Fibroblast of skin of right quadriceps (primary cell): ENCODE results near the gene ZNF672.
"Not testable (repeated sequence)": the region's sequence is repeated elsewhere in the genome, so short reads cannot be mapped to it uniquely, and the experiment has no call there.

ENCODE experiments used
- DNase-seq: peaks from one replicate; pipeline ENCODE4 v3.0.0-alpha.2; 2013

Gene ZNF672

GRCh38 chr1:248857201-248857600 lies 19.2 kb downstream of the ZNF672 start:
- no peak for DNase-seq

DNA sequence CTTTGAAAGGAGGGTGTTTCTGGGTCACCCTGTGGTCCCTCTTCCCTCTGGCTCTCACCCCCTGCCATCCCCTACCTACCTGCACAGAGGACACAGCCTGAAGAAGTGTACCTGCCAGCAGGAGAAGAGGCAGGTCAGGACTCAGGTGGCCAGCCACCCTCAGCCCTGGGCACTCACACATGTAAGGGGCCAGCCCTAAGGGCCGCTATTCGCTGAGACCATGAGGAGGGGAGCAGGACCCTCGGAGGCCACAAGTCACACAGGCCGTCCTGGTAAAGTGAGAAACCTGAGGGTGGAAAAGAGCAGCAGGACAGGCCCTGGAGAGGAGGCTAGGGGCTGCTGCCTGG lies 19.7 kb downstream of the ZNF672 start:
- DNase-seq: no peak

DNA sequence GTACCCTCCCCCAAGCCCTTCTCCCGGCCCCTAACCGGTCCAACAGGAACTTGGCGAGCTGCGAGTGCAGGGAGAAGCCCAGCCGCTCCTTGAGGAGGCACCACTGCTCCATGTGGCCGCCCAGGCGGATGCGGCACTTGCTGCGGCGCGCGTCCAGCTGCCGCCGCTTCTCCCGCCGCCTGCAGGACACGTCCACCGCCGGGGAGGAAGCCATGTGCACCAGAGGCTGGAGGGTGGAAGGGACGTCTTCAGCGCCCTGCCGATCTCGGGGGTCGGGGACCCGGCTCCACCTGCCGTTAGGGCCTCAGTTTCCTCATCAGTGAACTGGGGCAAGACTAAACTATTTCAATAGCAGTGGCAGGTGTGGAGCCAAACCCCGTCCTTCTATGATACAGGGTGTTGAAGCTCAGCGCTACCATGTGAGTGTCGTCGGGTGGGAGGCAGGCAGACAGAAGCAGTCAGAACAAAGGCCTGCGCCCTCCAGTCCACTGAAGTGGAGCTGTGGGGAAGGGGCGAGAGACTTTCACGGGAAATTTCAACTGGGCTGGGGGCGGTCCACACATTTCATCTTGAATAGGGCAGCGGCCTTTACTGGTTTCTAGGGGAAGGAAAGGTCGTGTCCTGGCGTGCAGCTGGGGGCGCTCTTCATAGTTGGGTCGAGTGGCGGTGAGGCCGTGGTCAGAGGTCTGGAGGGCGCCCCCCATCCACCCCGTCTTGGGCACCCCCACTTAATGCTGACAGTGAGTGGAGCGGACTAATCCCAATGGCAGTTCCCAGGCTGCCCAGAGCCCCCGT lies 20.3 kb downstream of the ZNF672 start:
- DNase-seq: peak; percentile 62

DNA sequence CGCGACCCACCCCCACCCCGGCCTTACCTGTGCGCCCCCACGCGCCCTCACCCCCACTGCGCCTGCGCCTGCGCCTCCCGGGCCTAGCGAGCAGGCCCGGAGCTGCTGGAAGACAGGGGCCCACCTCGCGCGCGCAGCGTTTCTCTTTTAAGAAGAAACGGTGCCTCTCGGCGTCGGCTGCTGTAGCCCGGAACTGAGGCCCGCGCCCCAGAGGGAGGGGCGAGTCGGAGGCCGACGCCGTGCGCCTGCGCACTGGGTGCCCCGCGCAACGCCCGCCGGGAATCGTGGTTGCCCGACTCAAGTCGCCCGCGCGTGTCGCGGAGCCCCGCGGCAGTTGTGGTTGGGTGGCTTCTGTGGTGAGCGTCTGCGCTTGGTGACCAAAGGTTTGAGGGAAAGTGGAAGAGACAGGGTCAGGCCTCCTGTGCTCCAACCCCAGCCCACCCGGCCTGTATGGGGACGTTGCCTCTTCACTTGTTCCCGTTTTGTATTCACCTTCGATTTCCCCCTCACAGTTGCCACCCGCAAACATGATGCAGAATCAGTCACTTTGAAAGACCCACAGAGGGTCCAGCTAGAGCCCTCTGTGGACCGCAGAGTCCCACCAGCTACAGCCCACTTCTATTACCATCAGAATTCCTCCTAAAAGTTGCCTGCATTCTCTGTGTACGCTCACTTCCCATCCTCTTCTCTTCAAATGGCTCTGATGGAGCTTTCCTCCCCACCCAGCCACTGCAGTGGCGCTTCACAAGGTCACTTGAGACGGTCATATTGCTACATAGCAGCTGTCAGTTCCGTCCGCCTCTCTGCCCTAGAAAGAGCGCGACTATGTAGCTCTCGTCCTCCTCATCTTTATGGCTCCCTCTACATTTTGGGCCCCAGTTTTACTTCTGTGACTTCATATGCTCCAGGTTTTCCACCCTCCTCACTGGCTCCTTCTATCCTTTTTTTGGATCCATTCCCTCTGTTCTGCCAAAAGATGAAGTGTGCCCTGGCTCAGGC lies 21.2 kb downstream of the ZNF672 start, which contains the start of gene ZNF692:
Gene ZNF692, minus strand, starts transcription at position 195 of the 999 bp plus-strand sequence. CDS start 776 bp downstream, outside the sequence.
- DNase-seq: peak; percentile 97

- no peak for DNase-seq
Observed at GRCh38 chr1:248860007-248860406, 22.0 kb downstream of the ZNF672 start.

GRCh38 chr1:248861616-248862015 lies 23.6 kb downstream of the ZNF672 start:
- no peak for DNase-seq

DNA sequence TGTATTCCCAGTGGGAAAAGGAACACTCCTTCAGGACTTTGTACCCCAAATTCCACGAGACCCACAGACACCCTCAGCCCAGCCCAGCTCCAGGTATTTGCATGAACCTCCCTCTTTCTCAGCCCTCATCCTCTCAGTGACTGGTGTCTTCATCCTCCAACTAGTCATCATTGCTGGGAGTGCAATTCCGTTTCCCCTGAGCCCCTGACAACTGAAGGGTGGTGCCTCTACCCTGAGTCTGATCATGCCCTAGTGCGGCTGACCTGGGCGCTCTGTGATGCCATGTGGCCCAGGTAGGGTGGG lies 24.6 kb downstream of the ZNF672 start:
- no peak for DNase-seq

- DNase-seq: peak; percentile 66
Observed at GRCh38 chr1:248862998-248863881, 25.2 kb downstream of the ZNF672 start.

DNA sequence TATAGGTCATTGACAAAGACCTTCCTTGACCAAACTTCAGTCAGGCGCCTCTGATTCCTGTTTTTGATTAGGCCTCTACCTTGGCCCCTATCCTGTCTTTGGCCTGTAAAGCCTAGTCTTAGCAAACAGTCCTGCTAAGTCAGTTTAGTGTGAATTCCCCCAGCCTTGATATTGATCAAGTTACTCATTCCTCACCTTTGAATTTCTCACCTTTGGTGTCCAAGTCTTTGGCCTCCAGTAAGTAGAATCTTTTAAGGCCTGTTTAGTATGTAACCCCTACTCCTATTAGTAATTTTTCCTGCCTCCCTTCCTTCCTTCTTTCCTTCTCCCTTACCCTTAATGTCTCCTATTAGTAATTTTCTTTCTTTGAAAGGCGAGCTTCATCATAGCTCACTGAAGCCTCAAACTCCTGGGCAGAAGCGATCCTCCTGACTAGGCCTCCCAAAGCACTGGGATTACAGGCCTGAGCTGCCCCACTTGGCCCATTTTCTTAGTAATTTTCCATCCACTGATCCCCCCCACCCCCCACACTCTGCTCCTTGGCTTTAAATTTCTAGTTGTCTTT lies 33.9 kb downstream of the ZNF672 start:
- no peak for DNase-seq

DNA sequence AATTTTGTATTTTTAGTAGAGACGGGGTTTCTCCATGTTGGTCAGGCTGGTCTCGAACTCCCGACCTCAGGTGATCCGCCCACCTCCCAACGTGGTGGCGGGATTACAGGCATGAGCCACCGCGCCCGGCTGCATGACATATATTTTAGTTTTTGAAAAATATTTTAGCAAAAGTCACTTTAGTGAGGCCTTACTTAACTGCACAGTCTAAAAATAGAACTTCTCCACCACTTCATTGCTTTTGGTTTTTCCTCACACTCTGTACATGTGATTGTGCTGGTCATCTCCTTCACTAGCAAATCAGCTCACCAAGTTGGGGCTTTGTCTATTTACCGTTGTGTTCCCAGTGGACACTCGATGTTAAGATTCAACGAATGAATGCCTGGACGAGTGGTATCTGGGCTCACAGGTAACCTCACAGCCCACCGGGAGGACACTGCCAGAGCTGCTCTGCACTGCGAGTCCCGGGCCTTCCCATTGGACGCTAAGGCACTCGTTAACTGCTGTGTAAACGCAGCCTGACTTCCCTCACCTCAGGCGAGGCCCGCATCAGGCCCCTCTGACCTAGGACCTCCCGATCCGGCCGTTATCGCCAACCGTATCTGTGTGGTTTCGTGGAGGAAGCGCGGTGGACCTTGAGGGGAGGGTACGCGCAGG lies 34.9 kb downstream of the ZNF672 start:
- DNase-seq: peak; percentile 60

GRCh38 chr1:248873409-248873992 lies 35.5 kb downstream of the ZNF672 start:
- DNase-seq: peak; percentile 96

DNA sequence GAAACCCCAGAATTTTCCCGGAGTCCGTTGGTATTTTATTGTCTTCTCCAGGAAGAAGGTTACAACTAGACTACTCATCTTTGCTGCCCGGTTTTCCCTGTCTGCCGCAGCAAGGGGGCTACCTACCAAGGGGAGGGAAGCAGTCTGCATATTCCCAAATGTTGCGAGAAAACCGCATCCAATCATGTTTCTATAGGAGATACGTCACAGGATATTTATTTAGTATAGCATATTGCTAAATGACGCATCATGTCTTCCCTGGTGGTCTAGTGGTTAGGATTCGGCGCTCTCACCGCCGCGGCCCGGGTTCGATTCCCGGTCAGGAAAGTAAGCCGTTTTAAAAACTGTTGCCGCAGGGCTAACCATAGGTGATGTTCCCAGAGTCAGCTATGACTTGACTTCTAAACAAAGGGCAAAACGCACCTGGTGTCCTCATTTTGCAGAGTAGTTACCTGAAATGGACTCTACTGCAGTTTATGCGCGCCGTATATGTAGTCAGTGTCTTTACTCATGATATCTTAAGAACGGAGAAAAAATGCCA lies 36.0 kb downstream of the ZNF672 start:
- no peak for DNase-seq

DNA sequence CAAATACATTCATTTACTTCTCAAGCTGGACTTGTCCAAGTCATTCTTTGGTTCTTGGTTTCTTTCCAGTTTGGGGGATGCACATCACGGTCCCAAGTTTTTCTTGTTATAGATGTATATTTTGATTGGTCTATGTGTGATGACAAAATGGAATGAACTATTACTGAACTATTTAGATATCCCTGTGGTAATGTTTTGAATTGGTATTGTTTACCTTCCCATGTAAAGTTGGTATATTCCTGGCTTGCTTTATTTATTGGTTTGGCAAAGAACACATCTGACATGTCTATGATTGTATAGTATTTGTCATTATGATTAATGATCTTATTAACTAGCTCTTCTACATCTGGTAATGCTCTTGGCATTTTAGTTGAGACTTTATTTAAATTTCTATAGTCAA lies 43.2 kb downstream of the ZNF672 start:
- DNase-seq: no peak

DNA sequence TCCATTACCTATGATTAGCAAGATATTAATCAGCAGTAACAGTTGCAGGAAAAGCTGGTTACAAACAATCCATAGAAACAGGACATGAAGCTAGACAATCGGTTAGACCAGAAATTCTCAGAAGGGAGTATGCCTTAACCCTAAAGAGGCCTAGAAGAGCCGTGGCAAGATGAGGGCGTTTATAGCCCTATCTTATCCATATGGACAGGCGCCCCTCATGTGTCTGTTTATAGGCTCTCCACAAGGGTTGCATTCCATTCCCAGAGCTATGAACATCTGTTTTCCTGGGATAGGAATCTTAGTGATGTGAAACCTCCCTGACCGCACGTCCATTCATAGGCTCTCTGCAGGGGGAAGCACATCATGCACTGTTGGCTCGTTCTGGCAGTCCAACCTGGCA lies 44.4 kb downstream of the ZNF672 start:
- not testable (repeated sequence) for DNase-seq

DNA sequence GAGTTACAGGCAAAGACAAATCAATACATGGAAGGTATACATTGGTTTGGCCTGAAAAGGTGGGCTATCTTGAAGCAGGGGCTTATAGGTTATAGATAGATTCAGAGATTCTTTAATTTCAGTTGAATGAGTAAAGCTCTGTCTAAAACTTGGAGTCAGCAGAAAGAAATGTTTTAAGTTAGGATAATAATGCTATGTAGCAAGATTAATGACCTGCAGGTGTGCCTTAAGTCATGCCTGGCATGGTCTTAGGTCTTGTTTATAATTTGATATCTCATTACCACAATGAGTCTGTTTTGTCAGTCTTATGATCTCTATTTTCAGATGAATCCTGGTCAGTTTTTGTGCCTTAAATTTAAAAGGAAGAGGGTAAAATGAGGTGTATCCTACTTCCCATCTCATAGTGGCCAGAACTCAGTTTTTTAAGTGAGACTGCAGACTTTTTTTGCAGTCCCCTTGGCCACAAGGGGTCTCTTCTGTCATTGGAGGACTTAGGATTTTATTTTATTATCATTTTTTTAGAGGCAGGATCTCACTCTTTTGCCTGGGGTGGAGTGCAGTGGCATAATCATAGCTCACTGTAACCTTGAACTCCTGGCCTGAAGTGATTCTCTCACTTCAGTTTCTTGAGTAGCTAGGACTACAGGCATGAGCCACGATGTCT lies 46.7 kb downstream of the ZNF672 start:
- no peak for DNase-seq

DNA sequence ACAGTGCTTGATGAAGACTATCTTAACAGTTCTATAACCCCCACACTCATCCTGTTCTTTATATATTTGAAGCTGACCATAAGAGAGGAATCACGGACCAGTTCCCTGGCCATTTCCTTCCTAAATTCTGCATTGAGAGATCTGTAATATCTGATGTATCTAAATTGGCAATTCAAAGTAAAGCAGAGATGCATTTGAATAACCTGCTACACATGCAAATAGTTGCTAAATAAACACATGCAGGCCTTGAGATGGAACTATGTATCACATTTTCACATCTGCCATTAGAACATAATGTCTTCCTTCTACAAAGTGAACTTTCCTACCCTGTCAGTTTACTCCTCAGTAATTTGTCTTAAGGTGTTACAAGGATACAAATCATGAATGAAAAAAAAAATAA lies 47.6 kb downstream of the ZNF672 start:
- DNase-seq: no peak

GRCh38 chr1:248886237-248886895 lies 48.3 kb downstream of the ZNF672 start:
- DNase-seq: peak; percentile 23

DNA sequence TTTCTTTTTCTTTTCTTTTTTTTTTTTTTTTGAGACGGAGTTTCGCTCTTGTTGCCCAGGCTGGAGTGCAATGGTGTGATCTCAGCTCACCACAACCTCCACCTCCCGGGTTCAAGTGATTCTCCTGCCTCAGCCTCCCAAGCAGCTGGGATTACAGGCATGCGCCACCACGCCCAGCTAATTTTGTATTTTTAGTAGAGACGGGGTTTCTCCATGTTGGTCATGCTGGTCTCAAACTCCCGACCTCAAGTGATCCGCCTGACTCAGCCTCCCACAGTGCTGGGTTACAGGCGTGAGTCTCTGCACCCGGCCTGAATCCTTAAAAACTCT lies 51.9 kb downstream of the ZNF672 start:
- DNase-seq: not testable (repeated sequence)

DNA sequence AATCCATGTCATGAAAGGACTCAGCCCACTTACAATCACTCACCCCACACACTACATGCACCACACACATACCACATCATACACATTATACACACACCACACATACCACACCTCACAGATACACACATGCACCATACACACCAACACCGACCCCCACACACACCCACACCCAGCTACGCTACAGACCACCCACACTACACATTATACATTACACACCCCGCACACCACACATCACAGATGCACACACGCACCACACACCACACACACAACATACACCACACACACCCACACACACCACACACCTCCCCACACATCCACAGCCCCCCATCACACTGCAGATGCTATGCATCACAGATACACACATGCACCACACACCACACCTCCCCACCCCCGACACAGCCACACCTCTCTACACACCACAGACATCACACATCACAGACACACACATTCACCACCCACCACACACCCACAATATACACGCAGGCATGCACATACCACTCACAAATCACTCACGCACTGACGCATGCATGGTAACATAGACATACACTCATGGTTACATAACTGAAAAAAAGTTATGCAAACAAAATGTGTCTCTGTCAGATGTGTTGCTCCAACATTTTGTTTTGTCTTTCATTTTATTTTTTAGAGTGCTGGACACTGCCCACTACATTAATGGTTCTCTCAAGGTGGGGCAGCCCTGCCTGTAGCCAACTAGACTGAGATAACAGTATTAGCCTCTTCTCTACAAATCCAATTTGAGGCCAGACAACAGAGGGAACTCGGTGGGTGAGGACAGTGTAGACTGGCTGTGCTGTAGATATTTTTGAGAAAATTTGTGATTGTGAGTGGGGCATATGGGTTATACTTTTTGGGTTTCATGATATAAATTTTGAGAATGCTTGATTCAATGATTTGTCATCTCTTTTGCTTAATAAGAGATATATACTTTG lies 52.8 kb downstream of the ZNF672 start:
- no peak for DNase-seq
